Mesenchymal stem cell (in vitro differentiated cells and primary cell): ENCODE measurements around the gene KLHL11.
A peak's percentile ranks its signal among the peaks of the same experiment; 100 is the strongest.
"Not testable (repeated sequence)": the region's sequence is repeated elsewhere in the genome, so short reads cannot be mapped to it uniquely, and the experiment has no call there.

ENCODE experiments used
- DNase-seq: peaks from one replicate; pipeline ENCODE4 v3.0.0-alpha.2; 2013
- H2AFZ ChIP-seq: one replicate; pipeline ENCODE4 v1.6.1; 2013; ENCODE audit warnings: low read depth, mild to moderate bottlenecking, control low read depth, inconsistent platforms, low read length, moderate library complexity
- H2AK5ac ChIP-seq: 2 replicates; pipeline ENCODE4 v1.6.1; 2013; ENCODE audit warnings: low read length, moderate library complexity, mild to moderate bottlenecking, inconsistent platforms; ENCODE audit not compliant: severe bottlenecking
- H2BK120ac ChIP-seq: one replicate; pipeline ENCODE4 v1.6.1; 2013; ENCODE audit warnings: low read depth, mild to moderate bottlenecking, inconsistent platforms, low read length, moderate library complexity
- H2BK12ac ChIP-seq, 2 experiments: one replicate each; pipeline ENCODE4 v1.6.1; 2013; ENCODE audit warnings: inconsistent platforms in 2 of 2, low read length in 2 of 2, mild to moderate bottlenecking in 2 of 2, moderate library complexity in 2 of 2, control low read depth in 1 of 2
- H2BK15ac ChIP-seq: one replicate; pipeline ENCODE4 v1.6.1; 2013; ENCODE audit warnings: mild to moderate bottlenecking, low read depth, inconsistent platforms; ENCODE audit not compliant: poor library complexity, severe bottlenecking
- H2BK5ac ChIP-seq: 2 replicates; pipeline ENCODE4 v1.6.1; 2013; ENCODE audit warnings: low read depth, mild to moderate bottlenecking, low read length, control low read depth, inconsistent platforms; ENCODE audit not compliant: poor library complexity, severe bottlenecking
- H3K14ac ChIP-seq, 2 experiments: one replicate each; pipeline ENCODE4 v1.6.1; 2013; ENCODE audit warnings: inconsistent platforms in 2 of 2, low read length in 2 of 2, control low read depth in 1 of 2, mild to moderate bottlenecking in 1 of 2, moderate library complexity in 1 of 2
- H3K18ac ChIP-seq, 2 experiments: one replicate each; pipeline ENCODE4 v1.6.1; 2013; ENCODE audit warnings: inconsistent platforms in 2 of 2, low read length in 2 of 2, control low read depth in 1 of 2, low read depth in 1 of 2, mild to moderate bottlenecking in 1 of 2
- H3K23ac ChIP-seq, 2 experiments: one replicate each; pipeline ENCODE4 v1.6.1; 2013; ENCODE audit warnings: inconsistent platforms in 2 of 2, low read length in 2 of 2, mild to moderate bottlenecking in 2 of 2, moderate library complexity in 2 of 2, control low read depth in 1 of 2
- H3K27ac ChIP-seq: 2 replicates; pipeline ENCODE4 v1.5.1; 2013; ENCODE audit warnings: mild to moderate bottlenecking, moderate library complexity, low read length, control low read depth, inconsistent platforms; ENCODE audit not compliant: poor library complexity, severe bottlenecking
- H3K27me3 ChIP-seq, 2 experiments: 2 replicates each; pipeline versions ENCODE4 v1.6.1 to v1.7.0; 2013; ENCODE audit warnings: low read length in 2 of 2, mild to moderate bottlenecking in 2 of 2, moderate library complexity in 2 of 2, control low read depth in 1 of 2, inconsistent platforms in 1 of 2; ENCODE audit not compliant: control insufficient read depth in 1 of 2, insufficient read depth in 1 of 2
- H3K36me3 ChIP-seq, 2 experiments: 2 replicates each; pipeline versions ENCODE4 v1.6.1 to v1.7.0; 2013; ENCODE audit warnings: low read length in 2 of 2, control low read depth in 1 of 2, inconsistent platforms in 1 of 2, low read depth in 1 of 2, mild to moderate bottlenecking in 1 of 2; ENCODE audit not compliant: insufficient read depth in 2 of 2, control insufficient read depth in 1 of 2
- H3K4ac ChIP-seq, 2 experiments: one replicate each; pipeline ENCODE4 v1.6.1; 2013; ENCODE audit warnings: inconsistent platforms in 2 of 2, low read length in 2 of 2, mild to moderate bottlenecking in 2 of 2, moderate library complexity in 2 of 2, control low read depth in 1 of 2, low read depth in 1 of 2
- H3K4me1 ChIP-seq: 2 replicates; pipeline ENCODE4 v1.6.1; 2013; ENCODE audit warnings: low read depth, low read length, control low read depth; ENCODE audit not compliant: control insufficient read depth, insufficient read depth
- H3K4me2 ChIP-seq: 2 replicates; pipeline ENCODE4 v1.6.1; 2013; ENCODE audit warnings: low read length, mild to moderate bottlenecking, inconsistent platforms; ENCODE audit not compliant: poor library complexity, severe bottlenecking
- H3K4me3 ChIP-seq, 2 experiments: 2 replicates each; pipeline versions ENCODE4 v1.5.1 to v1.7.0; 2013; ENCODE audit warnings: low read length in 2 of 2, mild to moderate bottlenecking in 2 of 2, control low read depth in 1 of 2, low read depth in 1 of 2; ENCODE audit not compliant: insufficient read depth in 1 of 2
- H3K79me1 ChIP-seq: replicated peaks from 2 replicates; pipeline ENCODE4 v1.6.1; 2013; ENCODE audit warnings: mild to moderate bottlenecking, control low read depth, low read length, inconsistent platforms; ENCODE audit not compliant: poor library complexity, severe bottlenecking
- H3K9ac ChIP-seq: 2 replicates; pipeline ENCODE4 v1.7.0; 2013; ENCODE audit warnings: mild to moderate bottlenecking, low read length, moderate library complexity
- H3K9me3 ChIP-seq: 2 replicates; pipeline ENCODE4 v1.7.0; 2013; ENCODE audit warnings: mild to moderate bottlenecking, low read length; ENCODE audit not compliant: control insufficient read depth
- H4K8ac ChIP-seq: one replicate; pipeline ENCODE4 v1.6.1; 2013; ENCODE audit warnings: inconsistent platforms, mild to moderate bottlenecking, low read length, moderate library complexity
- H4K91ac ChIP-seq: one replicate; pipeline ENCODE4 v1.6.1; 2013; ENCODE audit warnings: mild to moderate bottlenecking, low read length, inconsistent platforms
- WGBS: methylation state at CpG from one replicate; pipeline ENCODE4 v1.1.7; 2013; ENCODE audit warnings: mixed read lengths; 5-methylcytosine and 5-hydroxymethylcytosine counted together

Gene KLHL11

GRCh38 chr17:41839448-41839847 is 25.8 kb downstream of the KLHL11 start:
- H3K14ac ChIP-seq, H2AFZ ChIP-seq, H3K79me1 ChIP-seq, H2BK120ac ChIP-seq, DNase-seq, H3K4me3 ChIP-seq, H3K18ac ChIP-seq, H4K8ac ChIP-seq, H2BK12ac ChIP-seq, H4K91ac ChIP-seq, H3K36me3 ChIP-seq, H3K4me2 ChIP-seq, H3K4ac ChIP-seq, H3K4me1 ChIP-seq, H2BK5ac ChIP-seq, H2AK5ac ChIP-seq, H3K23ac ChIP-seq, H2BK15ac ChIP-seq, H3K27ac ChIP-seq, H3K9ac ChIP-seq, H3K9me3 ChIP-seq, H3K27me3 ChIP-seq: not testable (repeated sequence)
- WGBS = 92% methylated on average over 2 of the region's 2 CpGs

- peak within 1 kb of the TSS; percentile 88 for H3K9ac ChIP-seq
- H2AK5ac ChIP-seq = peak within 1 kb of the TSS; percentile 27
- H3K14ac ChIP-seq = no peak within 1 kb of the TSS
- H3K79me1 ChIP-seq = peaks cover 10% of the 10 kb centered on the region
- no peak within 1 kb of the TSS for H2BK12ac ChIP-seq
- H3K27me3 ChIP-seq = no peaks in the 10 kb centered on the region
- H3K4me3 ChIP-seq = peak within 1 kb of the TSS in 1 of 2 experiments; percentile 88
- H3K23ac ChIP-seq = no peak within 1 kb of the TSS
- no peak within 1 kb of the TSS for H3K27ac ChIP-seq
- no peak for DNase-seq
- H3K4me2 ChIP-seq = no peak within 1 kb of the TSS
- H2BK5ac ChIP-seq = no peak within 1 kb of the TSS
- no peaks in the 10 kb centered on the region for H3K9me3 ChIP-seq
- no peak within 1 kb of the TSS for H4K91ac ChIP-seq
- no peak within 1 kb of the TSS for H2AFZ ChIP-seq
- no peak within 1 kb of the TSS for H2BK120ac ChIP-seq
- H3K36me3 ChIP-seq = peaks cover 0 to 13% of the 10 kb centered on the region in 2 experiments
- H3K4me1 ChIP-seq = peaks cover 6% of the 10 kb centered on the region
- H4K8ac ChIP-seq = peak within 1 kb of the TSS; percentile 36
- H3K18ac ChIP-seq = no peak within 1 kb of the TSS
- 96% methylated on average over 15 of the region's 15 CpGs for WGBS
- H2BK15ac ChIP-seq = no peak within 1 kb of the TSS
- no peak within 1 kb of the TSS for H3K4ac ChIP-seq
These were observed 27.3 kb downstream of the KLHL11 start, which contains the start of gene KLHL10 for GRCh38 chr17:41837761-41838538. Gene KLHL10, plus strand, starts transcription at chr17:41837825. Its CDS starts 108 bp downstream, at chr17:41837933.

- H3K27me3 ChIP-seq = no peaks in the 10 kb centered on the region
- H4K91ac ChIP-seq = no peak overlapping the region
- no peak overlapping the region for H3K18ac ChIP-seq
- H2BK12ac ChIP-seq = no peak overlapping the region
- 79% methylated on average over 21 of the region's 21 CpGs for WGBS
- no peak for DNase-seq
- no peak overlapping the region for H3K4ac ChIP-seq
- peak overlapping the region; percentile 27 for H2AK5ac ChIP-seq
- H3K4me1 ChIP-seq = peaks cover 6% of the 10 kb centered on the region
- H3K79me1 ChIP-seq = peaks cover 10% of the 10 kb centered on the region
- peak overlapping the region; percentile 67 for H3K4me2 ChIP-seq
- peak overlapping the region; percentile 87 to 88 for H3K4me3 ChIP-seq
- no peak overlapping the region for H2BK15ac ChIP-seq
- H2AFZ ChIP-seq = peak overlapping the region; percentile 72
- H3K27ac ChIP-seq = no peak overlapping the region
- peak overlapping the region; percentile 66 for H4K8ac ChIP-seq
- H3K36me3 ChIP-seq = peaks cover 4 to 26% of the 10 kb centered on the region in 2 experiments
- no peak overlapping the region for H2BK120ac ChIP-seq
- no peak overlapping the region for H3K23ac ChIP-seq
- H3K9me3 ChIP-seq = no peaks in the 10 kb centered on the region
- H3K9ac ChIP-seq = peak overlapping the region; percentile 88
- no peak overlapping the region for H2BK5ac ChIP-seq
- H3K14ac ChIP-seq = no peak overlapping the region
These were observed 28.6 kb downstream of the KLHL11 start for GRCh38 chr17:41836550-41837196.
